Measurements from ENCODE around the gene DYRK3.
"Not testable (repeated sequence)": the region's sequence is repeated elsewhere in the genome, so short reads cannot be mapped to it uniquely, and the experiment has no call there.

DYRK3 gene

DNA sequence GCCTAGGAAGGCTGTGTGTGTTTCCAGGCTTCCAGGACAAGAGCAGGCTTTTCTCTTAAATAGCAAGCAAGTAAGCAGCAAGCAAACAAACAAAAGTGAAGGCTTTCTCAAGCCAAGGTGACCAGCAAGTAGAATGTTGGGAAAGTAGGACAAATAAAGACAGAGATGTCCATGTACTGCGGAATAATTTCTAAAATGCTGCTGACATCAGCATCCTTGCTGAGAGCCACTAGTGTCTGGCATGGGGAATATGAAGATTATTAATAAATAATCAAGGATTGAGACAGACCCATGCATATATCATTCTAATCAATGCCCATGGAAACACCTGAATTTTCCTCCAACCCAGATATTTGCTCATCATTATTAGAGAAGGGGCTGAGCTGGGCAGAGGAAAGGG, 6.4 kb upstream of the DYRK3 start:
- Histone ChIP-seq H3K9me3 (peaks cover 10% of the 10 kb centered on the region), H4K20me1 (no peaks in the 10 kb centered on the region), H3K9ac (no peak overlapping the region), H3K4me1 (peaks cover 32% of the 10 kb centered on the region), H3K27ac (no peak overlapping the region), H3K27me3 (no peaks in the 10 kb centered on the region), H3K4me3 (no peak overlapping the region), H3K4me2 (no peak overlapping the region), H3K36me3 (no peaks in the 10 kb centered on the region)
- no peak for TF ChIP-seq Cebpa-rat (IDR thresholded peaks at IDR 0.05)

DNA sequence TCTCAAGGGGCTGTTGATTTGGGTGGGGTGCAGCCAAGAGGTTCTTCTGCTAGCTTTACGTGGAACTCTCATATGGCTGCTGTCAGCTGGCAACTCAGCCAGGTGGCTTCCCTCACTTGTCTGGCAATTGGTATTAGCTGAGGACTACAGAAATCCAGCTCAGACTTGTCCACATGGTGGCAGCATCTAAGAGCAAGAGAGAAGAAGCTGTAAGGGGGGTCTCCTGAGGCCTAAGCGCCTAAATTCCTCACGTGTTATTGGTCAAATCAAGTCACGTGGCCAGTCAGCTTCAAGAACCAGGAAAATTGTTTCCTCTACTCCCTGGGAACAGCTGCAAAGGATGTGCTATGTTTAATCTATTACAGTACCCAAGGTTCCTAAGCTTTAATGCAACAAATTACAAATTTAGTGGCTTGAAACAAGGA, 4.2 kb upstream of the DYRK3 start:
- Histone ChIP-seq H3K9ac (no peak overlapping the region), H3K4me2 (peak overlapping the region; percentile 33), H3K27me3 (no peaks in the 10 kb centered on the region), H3K4me1 (peaks cover 45% of the 10 kb centered on the region), H3K9me3 (peaks cover 5% of the 10 kb centered on the region; the same call in 1 of the 2 replicates), H3K36me3 (no peaks in the 10 kb centered on the region), H3K27ac (no peak overlapping the region), H4K20me1 (peaks cover 6% of the 10 kb centered on the region), H3K4me3 (no peak overlapping the region)
- TF ChIP-seq Cebpa-rat (IDR thresholded peaks at IDR 0.05) = no peak

DNA sequence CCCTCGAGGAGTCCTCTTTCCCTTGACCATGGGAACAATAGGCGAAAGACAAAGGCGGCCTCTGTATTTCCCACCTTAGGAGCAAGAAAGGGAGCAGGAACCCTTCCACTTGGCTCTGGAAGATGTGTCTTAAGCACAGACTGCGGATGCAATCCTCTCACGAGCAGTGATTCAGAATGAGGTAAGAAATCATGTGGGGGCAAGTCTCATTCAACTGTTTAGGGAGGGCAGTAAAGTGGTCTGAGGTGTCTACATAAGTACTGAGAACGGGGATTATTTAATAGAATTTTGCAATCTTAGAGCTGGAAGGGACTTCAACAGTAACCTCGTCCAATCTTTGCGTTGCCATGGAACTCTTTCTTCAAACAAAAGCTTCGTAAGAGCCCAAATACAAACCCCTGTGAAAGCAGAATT, 1.6 kb upstream of the DYRK3 start:
- H3K27me3 ChIP-seq = no peaks in the 10 kb centered on the region
- no peak overlapping the region; the same call in 1 of the 2 replicates for H3K9ac ChIP-seq
- TF ChIP-seq Cebpa-rat (IDR thresholded peaks at IDR 0.05) = no peak
- H3K4me2 ChIP-seq = peak overlapping the region; percentile 95
- peak overlapping the region; percentile 45 for H3K27ac ChIP-seq
- peaks cover 10% of the 10 kb centered on the region for H3K36me3 ChIP-seq
- H3K4me3 ChIP-seq = no peak overlapping the region
- no peaks in the 10 kb centered on the region for H3K9me3 ChIP-seq
- peaks cover 30% of the 10 kb centered on the region for H4K20me1 ChIP-seq
- peaks cover 58% of the 10 kb centered on the region for H3K4me1 ChIP-seq

DNA sequence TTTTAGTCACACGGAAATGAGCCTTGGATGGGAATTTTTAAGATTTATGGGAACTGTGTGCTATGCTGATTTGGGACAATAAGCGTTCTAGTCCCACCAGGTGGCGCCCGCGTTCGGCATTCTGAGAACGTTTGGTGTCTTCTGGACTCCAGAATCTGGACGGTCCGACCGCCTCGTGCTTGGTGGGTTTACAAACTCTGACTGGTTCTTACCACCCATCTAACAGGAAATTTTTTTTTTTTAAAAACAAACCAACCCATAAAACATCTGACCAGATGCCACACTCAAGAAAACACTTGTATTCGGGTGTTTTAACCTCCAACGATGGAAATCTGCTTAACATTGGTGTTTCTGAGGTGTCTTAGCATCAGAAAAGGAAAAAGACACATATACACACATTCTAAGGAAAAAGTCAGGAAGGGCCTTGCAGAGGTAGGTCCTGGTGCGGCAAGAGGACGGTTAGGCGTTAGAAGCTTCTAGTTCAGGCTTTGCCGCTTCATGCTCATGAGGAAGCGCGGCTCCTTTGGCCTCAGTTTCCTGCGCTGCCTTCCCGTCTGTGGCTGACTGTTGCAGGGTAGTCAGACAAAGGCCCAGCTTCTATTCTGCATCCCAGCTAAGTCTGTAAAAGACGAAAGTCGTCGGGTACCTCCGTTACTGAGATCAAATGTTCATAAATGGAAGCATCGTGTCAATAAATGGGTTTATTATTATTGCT, 814 bp upstream of the DYRK3 start:
- Histone ChIP-seq H3K9ac (peak overlapping the region; percentile 91), H3K4me2 (peak overlapping the region; percentile 95)

DNA sequence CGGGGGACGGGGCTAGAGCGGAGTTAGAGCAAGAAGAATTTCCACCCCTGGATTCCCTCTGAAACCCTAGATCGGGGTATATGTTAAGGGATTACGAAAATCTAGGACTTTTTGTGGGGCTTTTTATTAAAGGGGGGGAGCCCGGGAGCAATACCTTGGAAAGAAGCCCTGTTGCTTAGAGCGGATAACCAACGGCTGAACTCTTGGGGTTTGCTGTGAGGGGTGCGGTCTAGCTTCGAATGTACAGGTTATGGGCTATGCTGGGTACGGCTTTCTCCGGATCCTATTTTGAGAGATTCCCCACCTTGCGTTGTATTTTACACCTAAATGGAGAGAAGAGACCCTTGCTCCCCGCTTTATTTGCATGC, 626 bp downstream of the DYRK3 start:
- Histone ChIP-seq H4K20me1 (peaks cover 53% of the 10 kb centered on the region), H3K4me2 (peak overlapping the region; percentile 95), H3K4me3 (peak overlapping the region; percentile 92), H3K36me3 (peaks cover 33% of the 10 kb centered on the region), H3K27ac (peak overlapping the region; percentile 90), H3K9me3 (no peaks in the 10 kb centered on the region), H3K4me1 (peaks cover 75% of the 10 kb centered on the region), H3K27me3 (no peaks in the 10 kb centered on the region), H3K9ac (peak overlapping the region; percentile 91)
- TF ChIP-seq Cebpa-rat (IDR thresholded peaks at IDR 0.05) = no peak

More for the DNA sequence above, 814 bp upstream of the DYRK3 start:
- no peaks in the 10 kb centered on the region for H3K9me3 ChIP-seq
- peak overlapping the region; percentile 92 for H3K4me3 ChIP-seq
- peaks cover 66% of the 10 kb centered on the region for H3K4me1 ChIP-seq
- peaks cover 18% of the 10 kb centered on the region for H3K36me3 ChIP-seq
- H3K27ac ChIP-seq = peak overlapping the region; percentile 90
- no peak for TF ChIP-seq Cebpa-rat (IDR thresholded peaks at IDR 0.05)
- peaks cover 38% of the 10 kb centered on the region for H4K20me1 ChIP-seq
- H3K27me3 ChIP-seq = no peaks in the 10 kb centered on the region

DNA sequence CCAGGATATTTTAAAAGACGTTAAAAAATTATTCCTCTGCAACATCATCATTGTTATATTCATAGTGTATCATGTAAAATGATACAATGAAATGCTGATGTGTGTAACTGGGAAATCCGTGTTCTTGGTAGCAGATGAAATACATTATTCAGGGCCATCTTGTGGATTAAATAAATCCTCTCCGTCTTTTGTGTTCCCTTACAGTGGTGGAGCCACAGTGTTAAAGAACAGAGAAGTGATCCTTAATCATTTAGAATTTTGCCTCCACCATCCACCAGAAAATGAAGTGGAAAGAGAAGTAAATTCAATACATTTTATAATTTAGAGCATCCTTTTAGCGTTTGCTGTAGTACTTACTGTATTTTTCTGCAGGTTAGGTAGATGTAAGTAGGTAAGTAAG, 1.3 kb downstream of the DYRK3 start:
- peaks cover 40% of the 10 kb centered on the region for H3K36me3 ChIP-seq
- peaks cover 60% of the 10 kb centered on the region for H4K20me1 ChIP-seq
- no peaks in the 10 kb centered on the region for H3K27me3 ChIP-seq
- peak overlapping the region; percentile 91 for H3K9ac ChIP-seq
- H3K27ac ChIP-seq = peak overlapping the region; percentile 90
- no peaks in the 10 kb centered on the region for H3K9me3 ChIP-seq
- H3K4me1 ChIP-seq = peaks cover 68% of the 10 kb centered on the region
- peak overlapping the region; percentile 95 for H3K4me2 ChIP-seq
- no peak for TF ChIP-seq Cebpa-rat (IDR thresholded peaks at IDR 0.05)
- peak overlapping the region; percentile 92 for H3K4me3 ChIP-seq

DNA sequence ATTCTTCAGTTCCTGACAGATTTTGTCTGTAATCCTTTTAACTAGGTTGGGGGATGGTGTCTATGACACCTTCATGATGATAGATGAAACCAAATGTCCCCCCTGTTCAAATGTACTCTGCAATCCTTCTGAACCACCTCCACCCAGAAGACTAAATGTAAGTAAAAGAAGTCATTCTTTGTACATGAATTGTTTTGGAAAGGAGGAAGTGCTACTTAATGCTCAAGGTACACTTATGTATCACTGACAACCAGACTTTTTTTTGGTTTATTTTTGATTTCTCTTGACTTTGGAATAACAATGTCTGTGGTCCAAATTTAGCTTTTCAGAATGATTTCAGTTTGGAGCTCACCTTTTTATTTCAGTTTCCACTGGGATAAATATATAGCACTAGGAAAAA, 2.3 kb downstream of the DYRK3 start:
- Histone ChIP-seq H3K4me2 (peak overlapping the region; percentile 95), H4K20me1 (peaks cover 64% of the 10 kb centered on the region), H3K27me3 (no peaks in the 10 kb centered on the region), H3K9ac (peak overlapping the region; percentile 91), H3K4me3 (peak overlapping the region; percentile 92), H3K36me3 (peaks cover 46% of the 10 kb centered on the region), H3K27ac (peak overlapping the region; percentile 90), H3K4me1 (peaks cover 58% of the 10 kb centered on the region), H3K9me3 (no peaks in the 10 kb centered on the region)
- TF ChIP-seq Cebpa-rat (IDR thresholded peaks at IDR 0.05) = no peak

DNA sequence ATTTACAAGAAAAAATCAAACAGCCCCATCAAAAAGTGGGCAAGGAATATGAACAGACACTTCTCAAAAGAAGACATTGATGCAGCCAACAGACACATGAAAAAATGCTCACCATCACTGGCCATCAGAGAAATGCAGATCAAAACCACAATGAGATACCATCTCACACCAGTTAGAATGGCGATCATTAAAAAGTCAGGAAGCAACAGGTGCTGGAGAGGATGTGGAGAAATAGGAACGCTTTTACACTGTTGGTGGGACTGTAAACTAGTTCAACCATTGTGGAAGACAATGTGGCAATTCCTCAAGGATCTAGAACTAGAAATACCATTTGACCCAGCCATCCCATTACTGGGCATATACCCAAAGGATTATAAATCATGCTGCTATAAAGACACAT, 6.7 kb downstream of the DYRK3 start:
- Histone ChIP-seq H3K4me1 (peaks cover 49% of the 10 kb centered on the region), H3K36me3 (peaks cover 87% of the 10 kb centered on the region), H4K20me1 (peaks cover 95% of the 10 kb centered on the region)
- not testable (repeated sequence) for H3K9me3 ChIP-seq, H3K27me3 ChIP-seq, H3K4me3 ChIP-seq, H3K4me2 ChIP-seq, H3K27ac ChIP-seq, H3K9ac ChIP-seq

DNA sequence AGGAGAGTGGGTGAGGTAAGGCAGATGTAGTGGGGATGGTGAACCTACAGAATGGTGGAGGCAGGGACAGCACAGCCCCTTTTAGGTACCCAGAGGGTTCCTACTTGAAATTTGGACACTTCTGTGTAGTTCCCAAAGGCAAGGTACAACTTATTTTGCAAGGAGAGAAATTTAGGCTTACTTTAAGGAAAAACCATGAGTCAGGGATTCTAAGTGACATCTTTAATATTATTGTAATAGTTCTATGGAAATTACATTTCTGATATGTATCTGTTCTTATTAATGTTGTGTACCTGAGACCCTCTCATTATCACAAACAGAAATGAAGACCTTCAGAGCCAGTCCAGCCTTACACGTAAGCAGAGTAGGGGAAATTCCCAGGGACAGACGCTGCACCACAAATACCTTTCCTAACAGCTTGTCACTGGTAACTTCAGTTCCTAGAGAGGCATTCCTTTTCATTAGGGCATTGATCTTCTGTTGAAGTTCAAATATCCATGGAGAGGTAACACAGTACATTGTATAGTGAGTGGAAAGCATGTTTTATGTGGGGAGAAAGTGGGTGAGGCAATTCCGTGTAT, 7.9 kb downstream of the DYRK3 start:
- H4K20me1 ChIP-seq = peaks cover 95% of the 10 kb centered on the region
- H3K9ac ChIP-seq = no peak overlapping the region
- no peak overlapping the region for H3K4me3 ChIP-seq
- H3K9me3 ChIP-seq = no peaks in the 10 kb centered on the region
- H3K27me3 ChIP-seq = no peaks in the 10 kb centered on the region
- no peak overlapping the region for H3K27ac ChIP-seq
- TF ChIP-seq Cebpa-rat (IDR thresholded peaks at IDR 0.05) = no peak
- peaks cover 97% of the 10 kb centered on the region for H3K36me3 ChIP-seq
- H3K4me1 ChIP-seq = peaks cover 53% of the 10 kb centered on the region
- no peak overlapping the region; the same call in 1 of the 2 replicates for H3K4me2 ChIP-seq

DNA sequence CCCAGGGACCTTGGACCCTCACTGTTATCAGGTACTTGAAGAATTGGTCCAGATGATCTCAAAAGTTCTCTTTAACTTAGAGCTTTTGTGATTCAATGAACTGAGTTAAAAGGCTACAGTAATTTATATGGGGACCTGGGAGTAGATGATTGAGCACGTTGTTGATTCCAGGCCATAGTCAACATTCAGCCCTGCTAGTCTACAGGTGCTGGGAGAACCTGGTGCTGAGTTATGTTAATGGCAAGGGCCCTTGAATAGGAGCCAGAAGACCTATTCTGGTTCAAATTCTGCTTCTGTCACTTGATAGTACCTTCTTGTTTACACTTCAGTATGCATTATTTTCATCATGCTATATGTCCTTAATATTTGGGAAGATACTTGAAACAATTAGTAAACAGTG, 11.2 kb downstream of the DYRK3 start:
- no peak for TF ChIP-seq Cebpa-rat (IDR thresholded peaks at IDR 0.05)
- Histone ChIP-seq H3K4me2 (no peak overlapping the region), H4K20me1 (peaks cover 95% of the 10 kb centered on the region), H3K9me3 (no peaks in the 10 kb centered on the region), H3K27me3 (no peaks in the 10 kb centered on the region), H3K36me3 (peaks cover 96% of the 10 kb centered on the region), H3K9ac (no peak overlapping the region), H3K4me1 (peaks cover 61% of the 10 kb centered on the region), H3K4me3 (no peak overlapping the region), H3K27ac (no peak overlapping the region)

Data from BLaER1 (cell line).